GM12878 (cell line): ENCODE results near the gene SMAD2.

Experiments
- EZH2 ChIP-seq: IDR thresholded peaks from 2 replicates; pipeline ENCODE4 v1.6.1; 2012; ENCODE audit warnings: low read depth, mild to moderate bottlenecking, control low read depth, inconsistent platforms, low read length, borderline replicate concordance; ENCODE audit not compliant: control insufficient read depth
- GATAD2B ChIP-seq: fragments of 450-650 bp; conservative IDR thresholded peaks from 2 replicates; pipeline ENCODE4 v1.6.1; 2017; ENCODE audit warnings: low read depth, mild to moderate bottlenecking, moderate library complexity
- POLR2A ChIP-seq: IDR thresholded peaks from 2 replicates; pipeline ENCODE4 v1.6.1; 2011; ENCODE audit warnings: low read depth, mild to moderate bottlenecking, low read length
- RAD21 ChIP-seq: IDR thresholded peaks from 2 replicates; pipeline ENCODE4 v1.6.1; 2011; ENCODE audit warnings: mild to moderate bottlenecking, low read depth, low read length, moderate library complexity; ENCODE audit not compliant: insufficient read depth
- SMAD1 ChIP-seq: fragments of 450-650 bp; IDR thresholded peaks from 2 replicates; pipeline ENCODE4 v1.6.1; 2018; ENCODE audit warnings: mild to moderate bottlenecking, low read depth; ENCODE audit not compliant: partially characterized antibody
- SMC3 ChIP-seq: IDR thresholded peaks from 2 replicates; pipeline ENCODE4 v1.6.1; 2011; ENCODE audit warnings: low read length, improper control_type of control experiment, borderline replicate concordance
- SRF ChIP-seq, 2 experiments: IDR thresholded peaks; 2 replicates each; pipeline ENCODE4 v1.6.1; 2011; ENCODE audit warnings: low read depth in 2 of 2, low read length in 2 of 2, mild to moderate bottlenecking in 1 of 2, moderate library complexity in 1 of 2
- TAF1 ChIP-seq: IDR thresholded peaks from 2 replicates; pipeline ENCODE4 v1.6.1; 2011; ENCODE audit warnings: mild to moderate bottlenecking, low read depth, low read length, borderline replicate concordance

GRCh38 chr18:47846431-47846830 lies 84.0 kb downstream of the SMAD2 start:
- no peak for TF ChIP-seq SRF (IDR thresholded peaks at IDR 0.05; ENCODE audit: low read depth in 2 of 2, low read length in 2 of 2)
- no peak for TF ChIP-seq EZH2
- no peak for TF ChIP-seq SMC3
- TF ChIP-seq GATAD2B, result no peak
- no peak for TF ChIP-seq SMAD1
- no peak for TF ChIP-seq TAF1
- no peak for TF ChIP-seq RAD21
- no peak for TF ChIP-seq POLR2A
